ENCODE measurements around the gene ZNF578. TPM values are rescaled to one million over a fixed set of nuclear protein-coding genes. Genes with fewer than 3 reads are reported as not detected.
"Not testable (repeated sequence)": the region's sequence is repeated elsewhere in the genome, so short reads cannot be mapped to it uniquely, and the experiment has no call there.

The ZNF578 gene
- total RNA-seq, 3 donors from 2014 or later (not counting 1 experiment from before 2014, with no cell fraction given), result 2.5 to 4.1 (median 3.0) TPM

- TF ChIP-seq CTCF (IDR thresholded peaks at IDR 0.05), result peak; percentile 21
- H3K4me1 ChIP-seq (ENCODE audit: control insufficient read depth, insufficient read depth, low read length), result peaks cover 30% of the 10 kb centered on the region
- H3K9me3 Mint-ChIP-seq, result no peaks in the 10 kb centered on the region
- peak overlapping the region; percentile 61 for H3K4me3 ChIP-seq (ENCODE audit: low read length)
- peak overlapping the region; percentile 93 to 94 for H3K27ac Mint-ChIP-seq
- intact Hi-C loops (cut with micrococcal nuclease), result loop anchor here (10.0 kb wide), 1 partner anchor 159 kb away; no protein-coding TSS in a partner anchor
- H3K9me3 ChIP-seq (ENCODE audit: control insufficient read depth, insufficient read depth, low read length), result no peaks in the 10 kb centered on the region
- no peaks in the 10 kb centered on the region for H3K27me3 ChIP-seq (ENCODE audit: control insufficient read depth, insufficient read depth, low read length)
- ATAC-seq, result peak; percentile 91 to 98 (median 92)
- DNase-seq, result peak; percentile 86 to 92
- H3K36me3 ChIP-seq (ENCODE audit: control insufficient read depth, insufficient read depth, low read length), result peaks cover 14% of the 10 kb centered on the region
- peaks cover 7% of the 10 kb centered on the region for H3K36me3 Mint-ChIP-seq
- no peaks in the 10 kb centered on the region for H3K27me3 Mint-ChIP-seq (ENCODE audit: low read depth in 2 of 2)
- H3K4me3 Mint-ChIP-seq, result peak overlapping the region; percentile 95
- H3K4me1 Mint-ChIP-seq, result peaks cover 31% of the 10 kb centered on the region in 2 donors
- peak overlapping the region; percentile 73 for H3K27ac ChIP-seq (ENCODE audit: low read length)
- 3% methylated on average over 50 of the region's 50 CpGs for WGBS (ENCODE audit: insufficient coverage)
These were observed 82.6 kb downstream of the ZNF578 start for GRCh38 chr19:52535771-52536447.

- peak overlapping the region; percentile 61 for H3K4me3 ChIP-seq (ENCODE audit: low read length)
- Mint-ChIP-seq H3K27me3 (ENCODE audit: low read depth in 2 of 2) (no peaks in the 10 kb centered on the region), H3K36me3 (peaks cover 7% of the 10 kb centered on the region), H3K27ac (peak overlapping the region; percentile 93 to 94), H3K9me3 (no peaks in the 10 kb centered on the region), H3K4me3 (peak overlapping the region; percentile 95), H3K4me1 (peaks cover 32 to 33% of the 10 kb centered on the region in 2 donors)
- ATAC-seq (peak; percentile 38 to 52 (median 38)), DNase-seq (peak; percentile 60 to 69)
- peaks cover 14% of the 10 kb centered on the region for H3K36me3 ChIP-seq (ENCODE audit: control insufficient read depth, insufficient read depth, low read length)
- H3K27ac ChIP-seq (ENCODE audit: low read length), result peak overlapping the region; percentile 73
- H3K4me1 ChIP-seq (ENCODE audit: control insufficient read depth, insufficient read depth, low read length), result peaks cover 35% of the 10 kb centered on the region
- TF ChIP-seq CTCF (IDR thresholded peaks at IDR 0.05), result no peak
- no peaks in the 10 kb centered on the region for H3K27me3 ChIP-seq (ENCODE audit: control insufficient read depth, insufficient read depth, low read length)
- 4% methylated on average over 17 of the region's 17 CpGs for WGBS (ENCODE audit: insufficient coverage)
- intact Hi-C loops (cut with micrococcal nuclease), result loop anchor here (10.0 kb wide), 1 partner anchor 158 kb away; no protein-coding TSS in a partner anchor
- H3K9me3 ChIP-seq (ENCODE audit: control insufficient read depth, insufficient read depth, low read length), result no peaks in the 10 kb centered on the region
These were observed 83.1 kb downstream of the ZNF578 start for GRCh38 chr19:52536448-52536800.

- 83% methylated on average over 1 of the region's 4 CpGs for WGBS (ENCODE audit: insufficient coverage)
- H3K27me3 ChIP-seq (ENCODE audit: control insufficient read depth, insufficient read depth, low read length); H3K36me3 Mint-ChIP-seq; H3K27ac ChIP-seq (ENCODE audit: low read length); H3K27me3 Mint-ChIP-seq (ENCODE audit: low read depth in 2 of 2); H3K9me3 ChIP-seq (ENCODE audit: control insufficient read depth, insufficient read depth, low read length); H3K9me3 Mint-ChIP-seq; H3K4me3 ChIP-seq (ENCODE audit: low read length); H3K36me3 ChIP-seq (ENCODE audit: control insufficient read depth, insufficient read depth, low read length); ATAC-seq; DNase-seq: not testable (repeated sequence)
- H3K27ac Mint-ChIP-seq, result peak overlapping the region; percentile 6 to 8
- H3K4me1 Mint-ChIP-seq, result peaks cover 45 to 57% of the 10 kb centered on the region in 2 donors
- peaks cover 59% of the 10 kb centered on the region for H3K4me1 ChIP-seq (ENCODE audit: control insufficient read depth, insufficient read depth, low read length)
- H3K4me3 Mint-ChIP-seq, result peak overlapping the region; percentile 9
- intact Hi-C loops (cut with micrococcal nuclease), result loop anchor here (10.0 kb wide), 1 partner anchor 156 kb away; no protein-coding TSS in a partner anchor
These were observed 85.5 kb downstream of the ZNF578 start for GRCh38 chr19:52538815-52539214.

GRCh38 chr19:52541176-52541575, 87.8 kb downstream of the ZNF578 start:
- intact Hi-C loops (cut with micrococcal nuclease); H3K9me3 Mint-ChIP-seq; H3K36me3 Mint-ChIP-seq; H3K27ac ChIP-seq (ENCODE audit: low read length); H3K4me3 ChIP-seq (ENCODE audit: low read length); H3K4me3 Mint-ChIP-seq; DNase-seq; H3K9me3 ChIP-seq (ENCODE audit: control insufficient read depth, insufficient read depth, low read length); ATAC-seq; H3K27me3 Mint-ChIP-seq (ENCODE audit: low read depth in 2 of 2); H3K27me3 ChIP-seq (ENCODE audit: control insufficient read depth, insufficient read depth, low read length): not testable (repeated sequence)
- Mint-ChIP-seq H3K27ac (peak overlapping the region; percentile 95), H3K4me1 (peaks cover 44 to 48% of the 10 kb centered on the region in 2 donors)
- peaks cover 21% of the 10 kb centered on the region for H3K36me3 ChIP-seq (ENCODE audit: control insufficient read depth, insufficient read depth, low read length)
- peaks cover 60% of the 10 kb centered on the region for H3K4me1 ChIP-seq (ENCODE audit: control insufficient read depth, insufficient read depth, low read length)
- 92% methylated on average over 4 of the region's 5 CpGs for WGBS (ENCODE audit: insufficient coverage)

Measured in natural killer cell (primary cell).